Chondrocyte (in vitro differentiated cells): Measurements from ENCODE around the gene ZNF136. TPM values are rescaled to one million over a fixed set of nuclear protein-coding genes. Genes with fewer than 3 reads are reported as not detected.

Experiments
- DNase-seq: peaks from one replicate; pipeline ENCODE4 v3.0.0; 2021; ENCODE audit warnings: mixed read lengths, low spot score
- H3K27ac Mint-ChIP-seq: one replicate; pipeline ENCODE4 v1.8.0; 2021; ENCODE audit warnings: mild to moderate bottlenecking, moderate library complexity, mixed read lengths; ENCODE audit not compliant: unreplicated experiment
- H3K27me3 Mint-ChIP-seq: 2 replicates; pipeline ENCODE4 v1.8.0; 2021; ENCODE audit warnings: low read depth, mixed read lengths
- H3K36me3 Mint-ChIP-seq: 2 replicates; pipeline ENCODE4 v1.8.0; 2021; ENCODE audit warnings: low read depth, mixed read lengths
- H3K4me1 Mint-ChIP-seq: 2 replicates; pipeline ENCODE4 v1.8.0; 2021; ENCODE audit warnings: low read depth, mild to moderate bottlenecking, mixed read lengths
- H3K4me3 Mint-ChIP-seq: one replicate; pipeline ENCODE4 v1.8.0; 2021; ENCODE audit warnings: mild to moderate bottlenecking, moderate library complexity, mixed read lengths; ENCODE audit not compliant: unreplicated experiment
- H3K9me3 Mint-ChIP-seq: 2 replicates; pipeline ENCODE4 v1.8.0; 2021; ENCODE audit warnings: low read depth, mixed read lengths
- long read RNA-seq: library from polyadenylated mRNA; stranded (forward); transcript quantifications from one replicate; pipeline ENCODE4 v2.0.0, GENCODE V29; 2021
- total RNA-seq: library from RNA; stranded (reverse); gene quantifications from 3 replicates; pipeline ENCODE4 v1.2.1, GENCODE V29; 2021
- TF ChIP-seq, protein P1 (sequence below): fragments of 200-600 bp; sonication (generic); IDR thresholded peaks from 2 replicates; pipeline ENCODE4 v1.5.0; 2021; ENCODE audit warnings: antibody characterized with exemption, mild to moderate bottlenecking, moderate library complexity

The ZNF136 gene
- 6.9 to 9.5 TPM (median 7.1 TPM) in 3 replicates for total RNA-seq
- long read RNA-seq, transcript ZNF136-201 (4 exons, 3,643 nt) = major isoform, 5 of 5 reads
- long read RNA-seq, partial matches to known transcripts = 0 of 5 reads
- long read RNA-seq, other reads (novel, unspliced or antisense) = 0 of 5 reads

DNA sequence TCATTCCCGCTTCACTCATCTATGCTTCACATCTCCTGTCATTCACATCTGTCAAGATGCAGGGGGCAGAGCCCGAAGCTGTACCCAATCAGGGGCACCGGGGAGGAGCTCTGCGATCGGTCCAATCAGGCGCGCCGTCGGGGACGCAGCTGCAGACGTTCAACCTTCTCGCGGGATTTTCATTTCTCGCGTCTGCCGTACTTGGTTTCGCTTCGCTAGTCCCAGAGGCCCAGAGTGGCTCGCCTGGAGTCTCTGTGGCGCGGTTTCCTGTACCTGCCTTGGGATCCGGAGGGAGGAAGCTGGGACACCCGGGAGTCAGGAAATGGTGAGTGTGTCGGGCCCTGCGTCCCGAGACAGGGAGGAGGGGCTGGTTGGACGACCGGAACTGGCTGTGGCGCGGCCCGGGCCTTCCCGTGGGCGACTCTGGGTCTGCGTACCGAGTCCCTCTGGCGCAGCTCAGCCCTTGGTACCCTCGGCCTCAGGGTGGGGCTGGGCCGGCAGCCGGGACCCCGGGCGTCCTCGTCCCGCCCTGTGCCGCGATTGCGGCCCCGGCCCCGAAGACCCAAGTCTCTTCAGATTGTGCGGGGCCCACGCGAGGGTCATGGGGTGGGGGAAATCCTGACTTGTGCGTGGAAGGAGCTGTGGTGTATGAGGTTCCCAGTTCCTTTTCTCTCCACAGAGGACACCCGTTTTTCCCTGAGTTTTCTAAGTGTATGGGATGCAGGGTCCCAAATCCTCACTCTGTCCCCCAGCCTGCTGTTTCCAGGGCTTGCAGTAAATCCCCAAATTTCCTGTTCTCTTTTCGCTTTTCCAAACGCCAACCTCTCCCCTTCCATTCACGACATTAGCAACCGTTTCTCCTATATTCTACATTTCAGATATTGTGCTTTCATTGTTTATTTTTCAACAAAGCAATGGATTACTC, at the start of gene ZNF136:
ZNF136 (plus strand) TSS at position 215 of the 925 bp plus-strand sequence; CDS start at position 323, 108 bp downstream.
- peaks cover 41% of the 10 kb centered on the region for H3K4me1 Mint-ChIP-seq
- no peaks in the 10 kb centered on the region for H3K27me3 Mint-ChIP-seq
- peak within 1 kb of the TSS; percentile 89 for H3K4me3 Mint-ChIP-seq
- TF ChIP-seq, protein P1, sequence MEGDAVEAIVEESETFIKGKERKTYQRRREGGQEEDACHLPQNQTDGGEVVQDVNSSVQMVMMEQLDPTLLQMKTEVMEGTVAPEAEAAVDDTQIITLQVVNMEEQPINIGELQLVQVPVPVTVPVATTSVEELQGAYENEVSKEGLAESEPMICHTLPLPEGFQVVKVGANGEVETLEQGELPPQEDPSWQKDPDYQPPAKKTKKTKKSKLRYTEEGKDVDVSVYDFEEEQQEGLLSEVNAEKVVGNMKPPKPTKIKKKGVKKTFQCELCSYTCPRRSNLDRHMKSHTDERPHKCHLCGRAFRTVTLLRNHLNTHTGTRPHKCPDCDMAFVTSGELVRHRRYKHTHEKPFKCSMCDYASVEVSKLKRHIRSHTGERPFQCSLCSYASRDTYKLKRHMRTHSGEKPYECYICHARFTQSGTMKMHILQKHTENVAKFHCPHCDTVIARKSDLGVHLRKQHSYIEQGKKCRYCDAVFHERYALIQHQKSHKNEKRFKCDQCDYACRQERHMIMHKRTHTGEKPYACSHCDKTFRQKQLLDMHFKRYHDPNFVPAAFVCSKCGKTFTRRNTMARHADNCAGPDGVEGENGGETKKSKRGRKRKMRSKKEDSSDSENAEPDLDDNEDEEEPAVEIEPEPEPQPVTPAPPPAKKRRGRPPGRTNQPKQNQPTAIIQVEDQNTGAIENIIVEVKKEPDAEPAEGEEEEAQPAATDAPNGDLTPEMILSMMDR = no peak
- peak; percentile 98 for DNase-seq
- H3K9me3 Mint-ChIP-seq = no peaks in the 10 kb centered on the region
- no peaks in the 10 kb centered on the region for H3K36me3 Mint-ChIP-seq
- peak within 1 kb of the TSS; percentile 100 for H3K27ac Mint-ChIP-seq

DNA sequence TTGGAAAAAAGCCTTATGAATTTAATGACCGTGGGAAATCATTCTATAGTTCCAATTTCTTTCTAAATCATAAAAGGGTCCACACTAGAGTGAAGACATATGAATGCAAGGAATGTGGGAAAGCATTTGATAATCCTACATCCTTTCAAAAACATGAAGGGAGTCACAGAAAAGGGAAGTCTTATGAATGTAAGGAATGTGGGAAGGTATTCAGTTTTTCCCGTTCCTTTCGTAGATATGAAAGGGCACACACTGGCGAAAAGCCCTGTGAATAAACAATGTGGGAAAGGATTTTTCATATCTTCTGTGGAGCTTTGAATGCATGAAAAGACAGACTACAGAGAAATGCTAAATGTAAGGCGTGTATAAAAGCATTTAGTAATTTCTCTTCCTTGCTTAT, 49.8 kb upstream of the ZNF136 start:
- Mint-ChIP-seq H3K9me3 (peaks cover 41% of the 10 kb centered on the region), H3K4me3 (no peak overlapping the region), H3K27ac (no peak overlapping the region), H3K4me1 (no peaks in the 10 kb centered on the region), H3K36me3 (peaks cover 45% of the 10 kb centered on the region), H3K27me3 (no peaks in the 10 kb centered on the region)
- no peak for DNase-seq
- TF ChIP-seq, protein P1 = no peak

DNA sequence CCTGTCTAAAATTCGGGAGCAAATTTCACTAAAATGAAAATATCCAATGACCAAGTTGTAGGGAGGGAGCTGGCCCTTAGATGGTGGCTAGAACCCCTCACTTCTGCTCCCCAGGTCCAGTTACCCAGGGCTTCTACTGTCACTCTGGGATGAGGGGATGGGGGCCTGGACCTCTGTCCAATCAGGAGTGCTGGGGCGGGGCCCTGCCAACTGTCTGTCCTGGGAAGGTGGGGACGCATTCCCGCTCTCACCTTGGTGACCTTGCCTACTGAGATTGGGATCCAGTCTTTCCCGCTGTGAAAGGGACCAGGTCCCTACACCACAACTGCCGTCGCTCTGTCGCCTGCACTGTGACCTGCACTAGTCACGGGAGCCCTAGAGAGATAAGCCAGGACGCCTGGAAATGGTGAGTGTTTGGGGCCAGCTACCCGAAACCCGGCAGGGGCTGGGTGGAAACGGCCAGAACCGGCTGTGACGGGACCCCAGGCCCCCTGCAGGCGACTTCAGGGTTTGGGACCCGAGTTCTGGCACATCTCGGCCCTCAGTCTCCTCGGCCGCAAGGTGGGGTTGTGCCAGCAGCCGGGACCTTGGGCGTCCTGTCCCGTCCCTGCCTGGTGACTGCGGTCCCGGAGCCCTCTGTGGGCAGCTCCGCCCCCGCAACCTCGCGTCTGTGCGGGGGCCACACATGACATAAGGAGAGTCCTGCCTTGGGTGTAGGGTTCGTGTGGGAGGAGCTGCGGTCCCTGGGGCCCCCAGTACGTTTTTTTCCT, 45.5 kb upstream of the ZNF136 start:
- Mint-ChIP-seq H3K4me3 (no peak overlapping the region), H3K36me3 (peaks cover 17% of the 10 kb centered on the region), H3K4me1 (no peaks in the 10 kb centered on the region), H3K9me3 (peaks cover 20% of the 10 kb centered on the region), H3K27me3 (no peaks in the 10 kb centered on the region), H3K27ac (no peak overlapping the region)
- DNase-seq = no peak
- TF ChIP-seq, protein P1 = no peak

DNA sequence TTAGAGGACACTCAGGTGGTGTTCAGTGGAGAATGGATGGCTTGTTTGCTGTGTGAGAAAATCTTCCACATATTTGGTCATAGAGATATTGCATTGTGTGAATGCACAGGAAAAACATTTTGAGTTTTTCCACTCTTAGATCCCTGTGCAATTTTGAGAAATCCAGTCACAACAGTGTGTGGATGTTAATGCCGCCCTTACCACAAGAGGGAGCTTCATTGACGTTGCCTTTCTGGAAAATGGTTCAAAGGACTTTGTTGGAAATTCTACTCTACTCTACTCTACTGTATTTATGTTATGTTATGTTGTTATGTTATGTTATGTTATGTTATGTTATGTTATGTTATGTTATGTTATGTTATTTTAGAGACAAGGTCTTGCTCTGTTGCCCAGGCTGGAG, 36.2 kb upstream of the ZNF136 start:
- H3K36me3 Mint-ChIP-seq = peaks cover 20% of the 10 kb centered on the region
- H3K27ac Mint-ChIP-seq = no peak overlapping the region
- DNase-seq = no peak
- H3K27me3 Mint-ChIP-seq = no peaks in the 10 kb centered on the region
- H3K9me3 Mint-ChIP-seq = peaks cover 29% of the 10 kb centered on the region
- no peaks in the 10 kb centered on the region for H3K4me1 Mint-ChIP-seq
- TF ChIP-seq, protein P1 = peak; percentile 68
- no peak overlapping the region for H3K4me3 Mint-ChIP-seq

DNA sequence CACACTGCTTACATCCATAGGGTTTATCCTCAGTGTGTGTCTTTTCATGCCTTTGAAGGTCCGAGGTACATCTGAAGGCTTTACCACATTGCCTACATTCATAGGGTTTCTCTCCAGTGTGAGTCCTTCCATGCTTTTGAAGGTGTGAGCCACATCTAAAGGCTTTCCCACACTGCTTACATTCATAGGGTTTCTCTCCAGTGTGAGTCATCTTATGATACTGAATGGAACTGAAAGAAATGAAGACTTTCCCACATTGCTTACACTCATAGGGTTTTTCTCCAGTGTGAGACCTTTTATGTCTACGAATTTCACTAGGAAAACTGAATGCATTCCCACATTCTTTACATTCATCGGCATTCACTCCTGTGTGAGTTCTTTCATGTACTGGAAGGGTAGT, 29.8 kb upstream of the ZNF136 start:
- H3K36me3 Mint-ChIP-seq = peaks cover 63% of the 10 kb centered on the region
- H3K27ac Mint-ChIP-seq = no peak overlapping the region
- TF ChIP-seq, protein P1 = no peak
- no peaks in the 10 kb centered on the region for H3K27me3 Mint-ChIP-seq
- DNase-seq = no peak
- H3K4me1 Mint-ChIP-seq = peaks cover 3% of the 10 kb centered on the region
- no peak overlapping the region for H3K4me3 Mint-ChIP-seq
- peaks cover 54% of the 10 kb centered on the region for H3K9me3 Mint-ChIP-seq
